Measurements from ENCODE around the gene CYCS.

The CYCS gene

GRCh38 chr7:25171071-25171470 lies 46.0 kb upstream of the CYCS start:
- Histone ChIP-seq H3K9me3 (ENCODE audit: low read length) (peaks cover 7% of the 10 kb centered on the region; the same call in 1 of the 2 replicates), H3K79me2 (ENCODE audit: insufficient read depth, low read length) (no peaks in the 10 kb centered on the region), H3K27ac (ENCODE audit: low read depth, low read length, poor library complexity, severe bottlenecking) (no peak overlapping the region), H3K9me2 (ENCODE audit: low read depth, low read length) (no peaks in the 10 kb centered on the region), H3K4me2 (ENCODE audit: low read length) (no peak overlapping the region), H3K4me3 (ENCODE audit: low read depth, low read length, poor library complexity, severe bottlenecking) (no peak overlapping the region), H3K27me3 (ENCODE audit: insufficient read depth, low read length) (no peaks in the 10 kb centered on the region), H3K36me3 (ENCODE audit: insufficient read depth, low read length) (peaks cover 16% of the 10 kb centered on the region; the same call in 1 of the 2 replicates), H3K9ac (ENCODE audit: low read length) (no peak overlapping the region), H4K20me1 (ENCODE audit: insufficient read depth, low read length) (no peaks in the 10 kb centered on the region), H3F3A (ENCODE audit: insufficient read depth, low read length) (no peaks in the 10 kb centered on the region), H2AFZ (ENCODE audit: low read length) (no peak overlapping the region), H3K4me1 (ENCODE audit: insufficient read depth, low read length, severe bottlenecking) (no peaks in the 10 kb centered on the region)
- no peak for TF ChIP-seq EZH2 (IDR thresholded peaks at IDR 0.05; ENCODE audit: borderline replicate concordance, low read length)
- no peak for TF ChIP-seq CTCF (IDR thresholded peaks at IDR 0.05; ENCODE audit: low read length)

- Histone ChIP-seq H3K36me3 (ENCODE audit: insufficient read depth, low read length) (peaks cover 16% of the 10 kb centered on the region; the same call in 1 of the 2 replicates), H3K4me2 (ENCODE audit: low read length) (no peak overlapping the region), H3K9me2 (ENCODE audit: low read depth, low read length) (no peaks in the 10 kb centered on the region), H4K20me1 (ENCODE audit: insufficient read depth, low read length) (no peaks in the 10 kb centered on the region), H3K9ac (ENCODE audit: low read length) (no peak overlapping the region), H3K9me3 (ENCODE audit: low read length) (peaks cover 7% of the 10 kb centered on the region; the same call in 1 of the 2 replicates), H3K27ac (ENCODE audit: low read depth, low read length, poor library complexity, severe bottlenecking) (no peak overlapping the region), H3K79me2 (ENCODE audit: insufficient read depth, low read length) (no peaks in the 10 kb centered on the region), H3F3A (ENCODE audit: insufficient read depth, low read length) (no peaks in the 10 kb centered on the region), H3K4me3 (ENCODE audit: low read depth, low read length, poor library complexity, severe bottlenecking) (no peak overlapping the region), H3K27me3 (ENCODE audit: insufficient read depth, low read length) (no peaks in the 10 kb centered on the region), H3K4me1 (ENCODE audit: insufficient read depth, low read length, severe bottlenecking) (no peaks in the 10 kb centered on the region), H2AFZ (ENCODE audit: low read length) (no peak overlapping the region)
- TF ChIP-seq EZH2 (IDR thresholded peaks at IDR 0.05; ENCODE audit: borderline replicate concordance, low read length) (no peak), CTCF (IDR thresholded peaks at IDR 0.05; ENCODE audit: low read length) (no peak)
Observed at GRCh38 chr7:25169683-25170082, 44.6 kb upstream of the CYCS start.

GRCh38 chr7:25168145-25168544 lies 43.1 kb upstream of the CYCS start:
- Histone ChIP-seq H3K9me2 (ENCODE audit: low read depth, low read length) (no peaks in the 10 kb centered on the region), H3K27ac (ENCODE audit: low read depth, low read length, poor library complexity, severe bottlenecking) (no peak overlapping the region), H3K4me1 (ENCODE audit: insufficient read depth, low read length, severe bottlenecking) (no peaks in the 10 kb centered on the region), H3K4me2 (ENCODE audit: low read length) (no peak overlapping the region), H3K27me3 (ENCODE audit: insufficient read depth, low read length) (no peaks in the 10 kb centered on the region), H3K9ac (ENCODE audit: low read length) (no peak overlapping the region), H3F3A (ENCODE audit: insufficient read depth, low read length) (no peaks in the 10 kb centered on the region), H3K4me3 (ENCODE audit: low read depth, low read length, poor library complexity, severe bottlenecking) (no peak overlapping the region), H3K9me3 (ENCODE audit: low read length) (peaks cover 7% of the 10 kb centered on the region; the same call in 1 of the 2 replicates), H3K36me3 (ENCODE audit: insufficient read depth, low read length) (peaks cover 22% of the 10 kb centered on the region; the same call in 1 of the 2 replicates), H4K20me1 (ENCODE audit: insufficient read depth, low read length) (no peaks in the 10 kb centered on the region), H3K79me2 (ENCODE audit: insufficient read depth, low read length) (no peaks in the 10 kb centered on the region), H2AFZ (ENCODE audit: low read length) (no peak overlapping the region)
- no peak for TF ChIP-seq CTCF (IDR thresholded peaks at IDR 0.05; ENCODE audit: low read length)
- TF ChIP-seq EZH2 (IDR thresholded peaks at IDR 0.05; ENCODE audit: borderline replicate concordance, low read length), result no peak
